Activated CD8-positive, alpha-beta memory T cell treated with anti-CD3 and anti-CD28 coated beads for 36 hours (primary cell): ENCODE results near the gene DPM2. TPM values are rescaled to one million over a fixed set of nuclear protein-coding genes. Genes with fewer than 3 reads are reported as not detected.

Source experiments
- CTCF ChIA-PET: fragments of 350-600 bp; sonication (Branson Sonifier 250); formaldehyde crosslinking; loops from one replicate; lab custom pipeline; 2021; ENCODE audit warnings: antibody characterized with exemption; lab: Charles Lee
- POLR2A ChIA-PET: fragments of 350-600 bp; sonication (Branson Sonifier 250); formaldehyde crosslinking; loops from one replicate; lab custom pipeline; 2021; ENCODE audit warnings: antibody characterized with exemption; lab: Charles Lee
- total RNA-seq, 2 experiments: library from RNA; stranded (reverse); gene quantifications; one replicate each; pipeline ENCODE4 v1.2.3, GENCODE V29; 2021

DPM2 gene
- total RNA-seq, 2 experiments from 2014 or later = 74.8 to 76.5 TPM

DNA sequence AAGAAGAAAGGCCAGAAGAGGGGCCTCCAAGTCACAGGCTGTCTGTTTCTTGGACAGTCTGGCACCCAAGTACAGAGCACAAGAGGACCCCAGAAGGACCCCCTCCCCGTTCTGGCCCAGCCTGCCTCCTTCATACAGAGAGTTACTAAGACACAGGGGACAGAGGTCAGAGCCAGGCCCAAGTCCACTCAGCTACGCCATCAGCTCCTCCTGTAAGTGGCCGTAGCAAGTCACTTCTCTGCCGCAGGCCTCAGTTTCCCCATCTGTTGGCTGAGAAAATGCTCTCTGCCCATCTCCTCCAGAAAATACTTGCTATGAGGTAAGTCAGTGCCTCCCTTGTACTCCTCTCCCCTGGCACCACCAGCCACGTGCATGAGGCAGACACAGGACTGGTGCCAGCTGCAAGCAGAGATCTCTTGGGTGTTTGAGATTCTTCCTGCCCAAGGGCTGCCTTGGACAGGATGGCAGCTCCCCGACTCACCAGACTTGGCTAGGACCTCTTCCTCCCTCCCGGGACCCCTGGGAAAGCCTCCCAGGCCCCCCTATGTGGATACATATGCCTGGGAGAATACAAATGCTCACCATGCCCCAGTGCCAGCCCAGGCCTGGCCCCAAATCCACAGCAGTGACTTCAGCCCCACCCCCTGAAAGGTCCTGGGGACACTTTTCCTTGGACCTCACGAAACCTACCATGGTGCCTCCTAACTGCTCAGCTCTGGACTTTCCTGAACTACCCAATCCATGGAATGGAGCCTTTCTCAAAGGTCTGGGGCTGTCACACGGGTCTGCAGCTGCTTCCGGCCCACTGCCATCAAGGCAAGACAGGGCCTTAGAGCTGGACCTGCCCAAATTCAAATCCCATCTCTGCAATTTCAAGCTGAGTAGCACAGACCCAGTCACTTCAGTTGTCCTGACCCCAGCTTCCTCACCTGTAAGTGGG lies 38.0 kb upstream of the DPM2 start:
- ChIA-PET POLR2A (no interaction called here), CTCF (interaction anchor here (0.9 to 9.1 kb wide), 6 partner anchors 20 to 59 kb away, joined by 4 to 50 read pairs (median 10); no protein-coding TSS in a partner anchor)

DNA sequence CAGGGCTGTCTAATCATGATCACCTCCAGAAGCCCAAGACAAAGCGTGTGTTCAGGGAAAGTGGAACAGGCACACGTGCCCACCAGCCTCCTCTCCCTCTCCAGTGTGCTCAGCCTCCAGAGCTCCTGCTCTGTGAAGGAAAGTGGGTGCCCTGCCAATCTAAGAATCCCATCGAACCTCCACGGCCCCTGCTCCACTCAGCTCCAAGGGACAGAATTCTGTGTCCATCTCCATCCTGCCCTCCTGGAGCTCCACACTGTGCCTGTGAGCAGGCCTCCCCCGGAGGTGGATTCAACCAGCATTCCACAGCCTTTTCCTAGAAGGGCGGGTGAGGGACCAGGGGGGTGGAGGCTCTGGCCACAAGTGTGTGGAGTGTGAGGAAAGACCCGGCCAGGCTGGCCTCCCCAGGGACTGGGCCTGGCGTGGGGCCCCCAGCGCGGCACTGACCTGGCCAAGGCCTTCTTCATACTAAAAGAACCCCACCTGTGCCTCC lies 37.2 kb upstream of the DPM2 start:
- ChIA-PET CTCF (interaction anchor here (1.5 to 9.1 kb wide), 4 partner anchors 19 to 60 kb away, joined by 6 to 50 read pairs (median 15); no protein-coding TSS in a partner anchor), POLR2A (interaction anchor here (0.5 kb wide), 1 partner anchor 96 kb away, joined by 3 read pairs; no protein-coding TSS in a partner anchor)

DNA sequence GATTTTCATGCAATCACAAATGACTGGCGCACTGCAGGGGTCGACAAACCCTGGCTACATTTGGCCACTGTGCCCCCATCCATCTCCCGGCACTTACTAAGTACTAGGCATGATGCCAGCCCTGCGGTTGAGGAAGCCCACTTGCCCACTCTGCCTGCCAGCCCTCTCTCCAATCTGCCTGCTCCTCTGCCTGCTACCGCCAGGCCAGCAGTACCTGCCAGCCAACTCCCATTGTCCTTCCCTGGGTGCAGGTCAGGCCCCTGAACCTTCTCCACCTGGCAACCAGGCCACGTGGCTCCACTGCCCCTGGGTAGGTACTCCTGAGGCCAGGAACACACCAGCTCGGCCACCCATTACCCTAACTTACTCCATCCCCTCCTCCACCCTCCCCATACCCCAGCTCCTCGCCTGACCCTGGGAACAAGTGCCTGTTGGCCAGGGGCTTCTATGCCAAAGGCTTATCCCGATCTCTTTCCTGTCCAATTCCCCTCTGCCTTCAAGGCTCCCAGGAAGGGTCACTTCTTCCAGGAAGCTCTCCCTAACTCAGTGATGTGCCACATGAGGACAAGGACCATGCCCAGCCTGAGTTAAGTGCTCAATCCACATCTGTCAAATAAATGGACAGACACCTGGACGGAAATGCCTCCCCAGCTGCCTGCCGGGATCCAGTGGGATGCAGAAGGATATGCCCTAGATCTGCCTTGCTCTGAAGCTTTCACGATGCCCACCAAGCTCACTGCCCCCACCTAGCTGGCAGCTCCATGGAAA lies 36.5 kb upstream of the DPM2 start:
- ChIA-PET POLR2A (interaction anchor here (0.5 kb wide), 1 partner anchor 96 kb away, joined by 3 read pairs; no protein-coding TSS in a partner anchor), CTCF (interaction anchor here (1.5 to 9.1 kb wide), 3 partner anchors 19 to 60 kb away, joined by 6 to 50 read pairs (median 13); no protein-coding TSS in a partner anchor)

DNA sequence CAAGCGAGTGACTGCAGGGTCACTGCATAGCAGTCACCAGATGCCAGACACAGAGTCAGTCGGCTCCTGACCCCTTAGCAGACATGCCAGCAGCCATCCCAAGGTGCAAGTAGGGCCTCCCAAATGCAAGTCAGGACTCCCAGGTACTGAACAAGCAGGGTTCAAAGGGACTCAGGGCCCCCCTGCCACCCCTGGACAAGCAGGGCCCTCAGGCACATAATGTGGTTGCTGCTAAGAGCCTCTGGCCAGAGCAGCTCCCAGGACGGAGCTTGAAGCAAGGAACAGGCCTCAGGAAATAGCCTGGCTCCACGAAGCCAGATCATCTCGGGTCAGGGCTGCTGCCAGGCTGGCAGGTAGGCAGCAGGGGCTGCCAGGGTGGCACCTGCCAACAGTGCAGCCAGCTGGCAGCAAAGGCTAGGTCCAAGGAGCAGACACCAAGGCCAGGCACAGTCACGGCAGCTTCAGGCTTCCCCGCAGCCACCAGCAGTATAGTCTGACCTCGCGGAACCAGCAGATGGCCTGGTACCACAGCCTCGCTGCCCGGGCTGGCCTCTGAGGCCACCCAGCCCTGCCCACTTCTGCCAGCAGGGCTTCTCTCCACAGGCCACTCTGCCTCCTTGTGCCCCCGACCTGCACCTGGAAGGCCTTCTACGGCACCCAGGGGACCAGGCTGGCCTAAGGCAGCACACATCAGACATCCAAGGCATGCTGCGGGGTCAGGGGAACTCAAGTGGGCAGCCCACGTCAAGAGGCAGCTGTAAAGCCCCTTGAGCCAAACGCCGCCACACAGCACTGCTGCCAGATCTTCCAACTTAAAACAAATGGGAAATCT lies 35.7 kb upstream of the DPM2 start:
- POLR2A ChIA-PET = interaction anchor here (2.7 kb wide), 1 partner anchor 8 kb away, joined by 14 read pairs; the partner anchor contains the start of gene EEIG1
- CTCF ChIA-PET = interaction anchor here (0.8 to 9.1 kb wide), 6 partner anchors 8 to 61 kb away, joined by 3 to 50 read pairs (median 10); partner anchors contain the start of gene EEIG1

DNA sequence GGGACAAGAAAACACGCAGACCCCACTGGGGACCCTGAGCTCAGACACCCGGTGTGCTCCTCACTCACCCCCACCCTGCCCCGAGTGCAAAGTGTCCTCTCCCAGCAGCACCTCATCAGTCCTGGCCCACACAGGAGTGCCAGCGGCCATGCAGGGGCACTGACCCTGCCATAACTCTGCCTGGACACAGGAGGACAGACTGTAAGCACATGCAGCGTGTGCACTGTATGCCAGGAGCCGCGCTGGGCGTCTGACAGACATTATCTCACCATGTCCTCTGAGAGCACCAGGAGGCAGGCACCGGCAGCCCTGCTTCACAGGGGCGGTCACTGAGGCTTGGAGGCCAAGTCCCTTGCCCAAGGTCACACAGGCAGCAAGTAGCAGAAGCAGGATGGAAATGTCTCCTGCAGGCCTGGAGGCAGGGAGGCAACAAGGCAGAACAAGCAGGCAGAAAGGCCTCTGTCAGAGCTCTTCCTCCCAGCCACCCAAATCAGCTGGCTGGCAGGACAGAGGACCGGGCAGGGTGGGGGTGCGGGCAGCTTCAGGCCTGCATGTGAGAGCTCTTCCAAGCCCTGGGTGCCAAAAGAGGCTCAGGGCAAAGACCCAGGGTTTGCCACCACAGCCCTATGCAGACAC lies 34.7 kb upstream of the DPM2 start:
- CTCF ChIA-PET = interaction anchor here (0.6 to 9.1 kb wide), 7 partner anchors 9 to 66 kb away, joined by 3 to 50 read pairs (median 4); partner anchors contain the start of gene EEIG1
- POLR2A ChIA-PET = interaction anchor here (1.5 to 2.7 kb wide), 2 partner anchors 9 to 55 kb away, joined by 4 to 14 read pairs; partner anchors contain the start of gene EEIG1

DNA sequence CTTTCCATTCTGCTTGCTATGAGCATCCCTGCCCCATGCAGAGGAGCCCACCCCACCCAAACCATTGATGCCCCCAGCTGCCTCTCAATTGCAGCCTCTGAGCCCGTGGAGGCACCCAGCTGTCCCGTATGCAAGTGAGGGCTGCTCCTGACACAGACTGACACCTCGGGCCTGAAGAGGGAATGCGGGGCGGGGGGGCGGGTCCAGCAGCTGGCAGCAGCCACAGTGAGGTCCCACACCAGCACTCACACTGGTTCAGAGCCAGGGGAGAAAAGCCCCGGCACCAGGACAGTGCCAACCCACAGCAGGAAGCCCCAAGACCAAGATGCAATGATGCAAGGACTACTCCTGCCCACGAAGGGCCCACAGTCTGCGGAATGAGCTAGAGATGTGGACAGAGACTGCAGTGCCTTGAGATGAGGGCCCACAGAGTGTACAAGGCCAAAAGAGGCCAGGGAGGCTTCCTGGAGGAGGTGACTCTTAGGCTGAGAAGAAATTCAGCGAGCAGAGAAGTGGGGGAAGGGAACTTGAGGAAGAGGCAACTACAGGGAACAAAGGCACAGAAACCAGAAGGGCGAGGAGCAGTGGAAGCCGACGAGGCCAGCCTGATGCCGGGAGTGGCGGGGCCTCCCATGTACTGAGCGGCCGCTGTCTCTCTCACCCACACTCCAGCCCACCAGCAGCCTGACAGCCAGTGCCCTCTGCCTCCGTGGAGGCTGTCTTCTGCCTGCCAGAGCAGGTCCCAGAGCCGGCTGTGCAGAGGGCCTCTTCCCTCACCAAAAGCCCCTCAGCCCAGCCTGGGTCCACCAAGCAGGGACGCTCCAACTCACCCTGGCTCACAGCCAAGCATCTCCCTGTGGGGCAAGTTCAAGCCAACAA lies 33.9 kb upstream of the DPM2 start:
- ChIA-PET CTCF (interaction anchor here (1.0 to 9.1 kb wide), 6 partner anchors 10 to 62 kb away, joined by 3 to 50 read pairs (median 8); partner anchors contain the start of gene EEIG1), POLR2A (interaction anchor here (0.6 to 2.7 kb wide), 4 partner anchors 9 to 196 kb away, joined by 4 to 14 read pairs (median 5); partner anchors contain the start of gene EEIG1)

DNA sequence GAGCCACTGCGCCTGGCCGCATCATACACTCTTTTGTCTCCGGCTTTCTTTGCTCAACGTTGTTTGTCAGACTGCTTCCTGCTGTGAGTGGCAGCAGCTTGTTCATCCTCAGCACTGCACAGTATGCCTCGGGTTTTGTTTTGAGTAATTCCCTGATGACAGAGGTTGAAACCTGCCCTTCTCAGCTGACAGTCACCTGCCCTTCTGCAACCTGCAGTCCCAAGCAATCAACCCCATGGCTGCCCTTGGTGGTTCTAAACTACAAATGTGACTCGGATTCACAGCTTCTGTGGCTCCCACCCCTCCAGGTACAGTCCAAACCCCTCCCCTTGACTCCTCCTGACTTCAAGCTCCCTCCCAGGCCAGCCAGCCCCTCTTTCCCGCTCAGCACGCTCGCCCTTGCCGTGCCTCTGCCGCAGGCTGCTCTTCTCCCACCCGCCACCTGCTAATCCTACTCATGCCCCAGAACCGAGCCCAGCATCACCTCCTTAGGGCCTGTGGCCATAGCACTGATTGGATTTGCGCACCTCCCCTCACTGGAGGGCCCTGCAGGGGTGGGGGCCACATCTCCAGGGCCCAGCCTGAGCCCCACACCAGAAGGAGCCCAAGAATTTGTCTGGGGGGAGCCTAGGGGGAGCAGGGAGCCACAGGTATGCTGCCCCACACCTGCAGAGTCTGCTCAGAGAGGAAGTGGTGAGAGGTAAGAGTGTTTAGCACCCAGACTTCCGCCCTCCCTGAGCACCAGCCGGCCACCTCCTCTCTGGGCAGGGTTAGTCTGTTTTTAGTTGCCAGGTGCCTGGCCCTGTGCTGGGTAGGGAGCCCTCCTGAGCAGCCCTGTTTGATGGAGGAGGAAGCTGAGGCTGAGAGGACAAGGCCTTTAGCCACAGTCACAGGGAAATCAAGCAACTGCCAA lies 33.0 kb upstream of the DPM2 start:
- CTCF ChIA-PET = interaction anchor here (0.6 to 9.1 kb wide), 8 partner anchors 9 to 63 kb away, joined by 3 to 50 read pairs (median 6); partner anchors contain the start of gene EEIG1
- POLR2A ChIA-PET = interaction anchor here (0.6 to 2.7 kb wide), 8 partner anchors 8 to 197 kb away, joined by 4 to 18 read pairs (median 6); partner anchors contain the start of gene EEIG1

DNA sequence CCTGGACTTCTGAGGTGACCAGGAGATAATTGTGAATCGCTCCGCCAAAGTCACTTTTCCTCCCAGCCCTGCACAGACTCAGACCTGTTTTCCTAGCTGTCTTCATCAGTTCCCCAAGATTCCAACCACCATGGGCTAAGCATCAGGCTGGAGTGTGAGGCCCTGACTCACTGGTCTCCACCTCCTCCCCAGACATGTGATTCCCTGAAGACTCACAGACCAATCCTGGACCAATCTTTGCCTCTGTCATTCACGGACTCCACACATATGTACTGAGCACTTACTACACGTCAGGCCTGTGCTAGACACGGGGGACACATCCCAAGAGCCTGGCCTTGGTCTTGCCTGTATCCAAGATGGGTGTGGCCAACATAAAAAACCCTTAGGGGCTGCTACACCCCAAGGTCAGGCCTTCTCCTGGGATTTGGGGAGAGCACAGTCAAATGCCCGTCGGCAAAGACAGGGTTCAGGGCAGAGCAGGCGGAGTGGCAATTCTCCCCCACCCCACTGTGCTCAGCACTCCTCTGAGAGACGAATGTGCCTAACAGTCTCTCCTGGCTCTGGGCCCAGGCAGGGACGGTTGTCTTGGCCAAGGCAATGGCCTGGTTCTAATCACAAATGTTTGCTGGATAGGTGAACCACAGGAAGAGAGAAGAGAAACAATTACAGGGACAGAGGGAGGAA lies 31.2 kb upstream of the DPM2 start:
- POLR2A ChIA-PET = no interaction called here
- CTCF ChIA-PET = interaction anchor here (1.5 to 2.2 kb wide), 2 partner anchors 20 to 66 kb away, joined by 3 to 13 read pairs; no protein-coding TSS in a partner anchor

DNA sequence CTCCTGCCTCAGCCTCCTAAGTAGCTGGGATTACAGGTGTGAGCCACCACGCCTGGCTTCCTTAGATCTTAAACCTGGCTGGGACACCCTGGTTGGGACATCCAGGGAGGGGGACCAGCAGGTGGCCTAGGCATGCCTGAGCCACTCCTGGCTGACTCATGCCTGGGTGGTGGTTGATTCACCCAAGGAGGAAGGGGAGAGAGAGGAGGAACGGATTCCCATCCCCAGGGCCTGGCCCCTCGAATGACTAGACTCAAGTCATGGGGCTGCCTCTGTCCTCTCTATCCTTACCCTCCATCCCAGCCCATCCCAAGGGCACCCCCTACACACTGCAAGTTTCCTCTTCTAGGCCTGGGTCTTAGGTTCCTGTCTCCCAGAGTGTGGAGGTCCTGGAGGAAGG lies 30.4 kb upstream of the DPM2 start:
- POLR2A ChIA-PET = no interaction called here
- CTCF ChIA-PET = interaction anchor here (0.7 to 2.2 kb wide), 4 partner anchors 26 to 661 kb away, joined by 3 to 13 read pairs (median 4); no protein-coding TSS in a partner anchor

DNA sequence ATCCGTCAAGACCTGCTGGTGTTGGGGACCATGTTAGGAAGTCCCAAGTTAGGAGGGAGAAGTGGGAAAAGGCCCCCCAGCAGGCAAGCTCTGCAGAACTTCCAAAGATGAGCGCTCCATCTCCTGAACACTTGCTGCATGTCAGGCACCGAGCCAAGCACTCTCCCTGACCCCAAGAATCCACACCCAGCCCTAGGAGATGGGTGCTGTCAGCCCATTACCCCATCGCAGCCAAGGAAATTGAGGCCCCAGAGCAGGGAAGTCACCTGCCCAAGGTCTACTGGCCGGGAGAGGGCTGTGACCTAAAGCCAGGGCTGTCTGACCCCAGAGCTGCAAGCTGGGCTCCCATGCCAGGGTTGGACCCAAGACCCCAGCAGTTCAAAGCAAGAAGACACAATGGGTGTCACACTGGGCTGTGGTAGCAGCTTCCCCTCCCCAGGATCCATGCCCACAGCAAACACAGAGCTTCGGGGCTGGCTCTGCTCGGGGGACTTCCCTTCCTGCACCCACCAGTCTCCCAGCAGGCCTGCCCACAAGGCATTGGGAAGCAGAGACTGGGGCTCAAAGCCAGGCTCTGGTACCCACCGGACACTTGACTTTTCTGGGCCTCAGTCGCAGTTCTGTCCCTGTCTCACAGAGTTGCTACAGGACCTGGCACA lies 29.6 kb upstream of the DPM2 start:
- CTCF ChIA-PET = interaction anchor here (0.7 to 2.2 kb wide), 4 partner anchors 25 to 662 kb away, joined by 3 to 13 read pairs (median 4); no protein-coding TSS in a partner anchor
- POLR2A ChIA-PET = no interaction called here

DNA sequence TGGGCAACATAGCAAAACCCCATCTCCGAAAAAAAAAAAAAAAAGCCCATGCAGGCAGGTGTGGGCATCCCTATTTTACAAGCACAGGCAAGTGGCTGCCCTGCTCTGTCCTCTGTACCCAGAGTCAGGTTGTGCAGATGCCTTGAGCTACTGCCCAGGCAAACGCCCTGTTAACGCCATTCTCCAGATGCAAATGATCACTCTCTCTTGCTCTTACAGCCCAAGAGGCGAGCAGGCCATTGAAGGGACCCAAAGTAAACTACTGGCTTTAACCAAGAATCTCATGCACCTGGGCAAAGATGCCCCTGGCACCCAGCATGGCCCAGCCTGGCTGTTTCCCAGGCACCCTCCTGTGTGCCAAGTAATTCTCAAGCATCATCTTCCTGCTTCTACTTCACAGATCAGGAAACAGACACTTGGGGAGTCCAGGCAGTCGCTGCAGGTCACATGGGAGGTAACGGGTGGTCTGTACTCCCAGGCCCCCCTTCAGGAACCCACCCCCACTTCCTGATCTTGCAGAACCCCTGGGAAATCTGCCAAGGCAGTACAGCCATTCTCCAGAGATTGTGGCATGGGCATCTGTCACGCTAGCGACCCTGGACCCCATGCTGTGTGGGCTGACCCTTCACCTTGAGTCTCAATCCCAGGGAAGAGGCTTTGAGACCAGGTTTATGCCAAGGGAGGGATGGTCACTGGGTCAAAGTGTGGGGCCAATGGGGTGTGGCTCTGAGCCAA lies 28.9 kb upstream of the DPM2 start:
- POLR2A ChIA-PET = no interaction called here
- CTCF ChIA-PET = interaction anchor here (1.1 to 2.2 kb wide), 4 partner anchors 11 to 68 kb away, joined by 3 to 13 read pairs (median 8); no protein-coding TSS in a partner anchor

DNA sequence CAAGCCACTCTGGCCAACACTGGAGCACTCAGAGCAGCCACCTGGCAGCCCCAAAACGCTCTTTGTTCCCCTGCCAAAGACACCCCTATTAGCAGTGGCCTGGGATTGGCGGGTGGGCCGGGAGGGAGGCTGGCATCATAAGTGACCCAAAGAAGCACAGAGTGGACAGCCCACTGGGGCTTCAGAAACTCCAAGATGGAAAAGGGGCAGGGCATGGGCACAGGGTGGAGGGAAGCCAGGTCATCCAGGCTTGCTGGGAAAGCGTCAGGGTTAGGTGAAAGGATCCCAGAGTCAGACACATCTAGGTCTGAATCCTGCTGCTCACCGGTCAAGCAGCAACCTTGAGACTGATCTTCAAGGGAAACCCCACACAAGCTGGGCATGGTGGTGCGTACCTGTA lies 28.3 kb upstream of the DPM2 start:
- POLR2A ChIA-PET = no interaction called here
- CTCF ChIA-PET = interaction anchor here (1.2 to 1.9 kb wide), 2 partner anchors 11 to 22 kb away, joined by 6 to 11 read pairs; no protein-coding TSS in a partner anchor
